ENCODE measurements around the gene STIMATE.

- no peak for TF ChIP-seq POLR2A (IDR thresholded peaks at IDR 0.05)
- TF ChIP-seq, protein P1, sequence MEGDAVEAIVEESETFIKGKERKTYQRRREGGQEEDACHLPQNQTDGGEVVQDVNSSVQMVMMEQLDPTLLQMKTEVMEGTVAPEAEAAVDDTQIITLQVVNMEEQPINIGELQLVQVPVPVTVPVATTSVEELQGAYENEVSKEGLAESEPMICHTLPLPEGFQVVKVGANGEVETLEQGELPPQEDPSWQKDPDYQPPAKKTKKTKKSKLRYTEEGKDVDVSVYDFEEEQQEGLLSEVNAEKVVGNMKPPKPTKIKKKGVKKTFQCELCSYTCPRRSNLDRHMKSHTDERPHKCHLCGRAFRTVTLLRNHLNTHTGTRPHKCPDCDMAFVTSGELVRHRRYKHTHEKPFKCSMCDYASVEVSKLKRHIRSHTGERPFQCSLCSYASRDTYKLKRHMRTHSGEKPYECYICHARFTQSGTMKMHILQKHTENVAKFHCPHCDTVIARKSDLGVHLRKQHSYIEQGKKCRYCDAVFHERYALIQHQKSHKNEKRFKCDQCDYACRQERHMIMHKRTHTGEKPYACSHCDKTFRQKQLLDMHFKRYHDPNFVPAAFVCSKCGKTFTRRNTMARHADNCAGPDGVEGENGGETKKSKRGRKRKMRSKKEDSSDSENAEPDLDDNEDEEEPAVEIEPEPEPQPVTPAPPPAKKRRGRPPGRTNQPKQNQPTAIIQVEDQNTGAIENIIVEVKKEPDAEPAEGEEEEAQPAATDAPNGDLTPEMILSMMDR (IDR thresholded peaks at IDR 0.05) = no peak
Measured at GRCh38 chr3:52787672-52788625, 109.4 kb downstream of the STIMATE start.

Measured in lower leg skin (tissue), 3 donors.